Activated CD4-positive, alpha-beta T cell treated with anti-CD3 and anti-CD28 coated beads, Interleukin-2, amount 50 U/mL, for 4 hours (primary cell): Measurements from ENCODE around the gene TARS1.
A peak's percentile ranks its signal among the peaks of the same experiment; 100 is the strongest.

Experiments used
- DNase-seq, 2 experiments: peaks; one replicate each; pipeline ENCODE4 v3.0.0-alpha.2; 2020

TARS1 gene

GRCh38 chr5:33440482-33441240, at the start of gene TARS1:
TSS of gene TARS1 (plus strand) at chr5:33440965. CDS start at chr5:33441087, 122 bp downstream.
- peak; percentile 92 to 93 for DNase-seq

- no peak for DNase-seq
Observed at GRCh38 chr5:33398501-33398900, 42.3 kb upstream of the TARS1 start.

GRCh38 chr5:33400675-33401074, 40.1 kb upstream of the TARS1 start:
- no peak for DNase-seq

- no peak for DNase-seq
Observed at GRCh38 chr5:33401482-33402390, 39.0 kb upstream of the TARS1 start.

GRCh38 chr5:33403187-33403586, 37.6 kb upstream of the TARS1 start:
- no peak for DNase-seq

GRCh38 chr5:33408816-33409215, 31.9 kb upstream of the TARS1 start:
- DNase-seq = no peak

- no peak for DNase-seq
Observed at GRCh38 chr5:33409435-33410170, 31.2 kb upstream of the TARS1 start.

- no peak for DNase-seq
Observed at GRCh38 chr5:33410221-33410620, 30.5 kb upstream of the TARS1 start.

GRCh38 chr5:33411498-33411897, 29.3 kb upstream of the TARS1 start:
- no peak for DNase-seq

- no peak for DNase-seq
Observed at GRCh38 chr5:33415811-33416354, 24.9 kb upstream of the TARS1 start.

GRCh38 chr5:33417632-33418031, 23.1 kb upstream of the TARS1 start:
- DNase-seq = no peak

GRCh38 chr5:33420946-33421345, 19.8 kb upstream of the TARS1 start:
- no peak for DNase-seq

GRCh38 chr5:33422191-33422590, 18.6 kb upstream of the TARS1 start:
- no peak for DNase-seq

- no peak for DNase-seq
Observed at GRCh38 chr5:33423018-33423630, 17.6 kb upstream of the TARS1 start.

GRCh38 chr5:33425314-33425713, 15.5 kb upstream of the TARS1 start:
- DNase-seq = no peak

- DNase-seq = no peak
Observed at GRCh38 chr5:33430983-33431382, 9.8 kb upstream of the TARS1 start.

- no peak for DNase-seq
Observed at GRCh38 chr5:33432656-33433055, 8.1 kb upstream of the TARS1 start.

GRCh38 chr5:33433303-33434240, 7.2 kb upstream of the TARS1 start:
- no peak for DNase-seq

- DNase-seq = peak; percentile 59
Observed at GRCh38 chr5:33435893-33436490, 4.8 kb upstream of the TARS1 start.

- no peak for DNase-seq
Observed at GRCh38 chr5:33438996-33439395, 1.8 kb upstream of the TARS1 start.

GRCh38 chr5:33439905-33440481, 772 bp upstream of the TARS1 start:
- no peak for DNase-seq
